Heart left ventricle (tissue), 16 donors: ENCODE measurements around the gene EHF. TPM values are rescaled to one million over a fixed set of nuclear protein-coding genes. Genes with fewer than 3 reads are reported as not detected.

Experiments used
- ATAC-seq, 4 donors: fragments of 200-7000 bp; cut with Tn5 transposase; one replicate each; pipeline ENCODE4 v1.9.1; 2020 to 2022; ENCODE audit warnings: moderate library complexity in 4 of 4, mild to moderate bottlenecking in 3 of 4, moderate number of reproducible peaks in 1 of 4
- DNase-seq, 5 donors: peaks; one replicate each; pipeline ENCODE4 v3.0.0-alpha.2; 2020
- H3K27ac ChIP-seq, 12 donors: fragments of 200-600 bp; sonication (generic) in 4 of 12; one replicate each; pipeline versions ENCODE4 v1.5.0 to v1.8.0; 2016 to 2022; ENCODE audit warnings: mild to moderate bottlenecking in 2 of 12
- H3K27me3 ChIP-seq, 9 donors: fragments of 200-600 bp; sonication (generic) in 2 of 9; one replicate each; pipeline versions ENCODE4 v1.5.1 to v1.8.0; 2016 to 2022; ENCODE audit warnings: mild to moderate bottlenecking in 3 of 9
- H3K36me3 ChIP-seq, 9 donors: fragments of 200-600 bp; sonication (generic) in 2 of 9; one replicate each; pipeline versions ENCODE4 v1.5.0 to v1.8.0; 2018 to 2022; ENCODE audit warnings: mild to moderate bottlenecking in 2 of 9
- H3K4me1 ChIP-seq, 12 donors: fragments of 200-600 bp; sonication (generic) in 4 of 12; one replicate each; pipeline versions ENCODE4 v1.5.0 to v1.8.0; 2016 to 2022; ENCODE audit warnings: mild to moderate bottlenecking in 3 of 12
- H3K4me3 ChIP-seq, 12 donors: fragments of 200-600 bp; sonication (generic) in 4 of 12; one replicate each; pipeline versions ENCODE4 v1.5.0 to v1.8.0; 2017 to 2022; ENCODE audit warnings: mild to moderate bottlenecking in 9 of 12, moderate library complexity in 4 of 12
- H3K9me3 ChIP-seq, 12 donors: fragments of 200-600 bp; sonication (generic) in 4 of 12; one replicate each; pipeline versions ENCODE4 v1.5.0 to v1.8.0; 2016 to 2022; ENCODE audit warnings: mild to moderate bottlenecking in 1 of 12
- CTCF ChIP-seq, 12 donors: fragments of 200-600 bp; sonication (generic) in 4 of 12; IDR thresholded peaks; one replicate each; pipeline versions ENCODE4 v1.5.0 to v1.8.0; 2018 to 2022; ENCODE audit warnings: antibody characterized with exemption in 12 of 12, mild to moderate bottlenecking in 5 of 12
- POLR2A ChIP-seq, 2 donors: fragments of 450-650 bp; IDR thresholded peaks; one replicate each; pipeline ENCODE4 v1.6.1; 2017; ENCODE audit warnings: antibody characterized with exemption in 2 of 2, mild to moderate bottlenecking in 2 of 2, moderate library complexity in 2 of 2
- WGBS, 4 donors: extraction: QIAGEN DNeasy Blood & Tissue Kit in 2 of 4; methylation state at CpG; one replicate each; pipeline versions ENCODE4 v1.1.5 to v1.1.7; 2013 to 2018; 5-methylcytosine and 5-hydroxymethylcytosine counted together
- intact Hi-C, 10 donors: fragments of 100-400 bp; cut with DNase I; formaldehyde crosslinking; loops; one replicate each; pipeline versions ENCODE4 v1.11.1 to v1.14.2; 2022
- polyA plus RNA-seq, 2 donors: library from polyadenylated mRNA; stranded (reverse); fragments of 200-250 nt; gene quantifications; one replicate each; pipeline ENCODE4 v1.2.3, GENCODE V29; 2013
- total RNA-seq, 9 donors: library from RNA; depleted of rRNA in 2 of 9; stranded (reverse); fragments of >200 nt in 2 of 9; fragmentation: NEBNext Ultra II Directional in 3 of 9; extraction: Animal tissue kit (Norgen Biotek cat#: 25700) in 3 of 9; gene quantifications; one replicate each; pipeline versions ENCODE4 v1.1.0 to v1.2.4, GENCODE V29; 2016 to 2023
- donor health status: ischemic (EF 13 %, LVEDD 7.1; RV severe dilation, severe dysfunction).
- donor health status: healthy with polysubstance abuse.
- donor health status: DM: no; HTN: yes; CAD: no.
- donor health status: DM: no; HTN: no; CAD: no.
- donor health status: ischemic (EF 25% LVEDD 6.9; RV normal size, moderate dysfunction).
- donor health status: ischemic (EF 25% LVEDD 5.7; RV mildly dilated, moderate dysfunction).
- donor health status: healthy.
- donor health status: DM: yes; HTN: yes; CAD: no.
- donor health status: ischemic (EF 35%, LVEDD 5.7; RV mildly dilated, moderate dysfunction).
- donor health status: nonischemic (EF 11% LVEDD 7.7; RV severe dilation, severe dysfunction).
- donor health status: DM: yes; HTN: yes; CAD: no.
- donor health status: PGD.
- donor health status: ischemic (EF 29% LVEDD 5.4; RV normal size, mild dysfunction).
- donor health status: nonischemic (EF 23%, LVEDD 6.1; RV moderate dilation, normal function).

The EHF gene
- total and polyA plus RNA-seq, 11 donors = 0.19 to 1.9 (median 0.67) TPM

- DNase-seq (no peak), ATAC-seq (no peak)
- Histone ChIP-seq H3K27ac (no peak overlapping the region), H3K27me3 (peaks cover 0 to 5% (median 0%) of the 10 kb centered on the region in 9 donors), H3K9me3 (no peaks in the 10 kb centered on the region), H3K36me3 (no peaks in the 10 kb centered on the region), H3K4me3 (no peak overlapping the region), H3K4me1 (peaks cover 0 to 2% (median 0%) of the 10 kb centered on the region in 12 donors)
- intact Hi-C loops = no loop called here
- TF ChIP-seq POLR2A (IDR thresholded peaks at IDR 0.05) (no peak), CTCF (IDR thresholded peaks at IDR 0.05) (no peak)
Observed at GRCh38 chr11:34626393-34626792, 5.5 kb downstream of the EHF start.

- Histone ChIP-seq H3K27me3 (peaks cover 0 to 5% (median 0%) of the 10 kb centered on the region in 9 donors), H3K9me3 (no peaks in the 10 kb centered on the region), H3K27ac (no peak overlapping the region), H3K36me3 (no peaks in the 10 kb centered on the region), H3K4me3 (no peak overlapping the region), H3K4me1 (peaks cover 0 to 7% (median 4%) of the 10 kb centered on the region in 12 donors)
- 67 to 83% (median 82%) methylated on average over 1 of the region's 1 CpG; no CpG with 5 or more reads in 1 of the 4 donors for WGBS, 4 donors
- no peak for ATAC-seq
- TF ChIP-seq POLR2A (IDR thresholded peaks at IDR 0.05) = no peak
- no peak for TF ChIP-seq CTCF (IDR thresholded peaks at IDR 0.05)
- DNase-seq = no peak
- intact Hi-C loops = no loop called here
Observed at GRCh38 chr11:34627197-34627596, 6.3 kb downstream of the EHF start.

- intact Hi-C loops = no loop called here
- Histone ChIP-seq H3K36me3 (no peaks in the 10 kb centered on the region), H3K27ac (no peak overlapping the region), H3K4me1 (peaks cover 0 to 14% (median 5%) of the 10 kb centered on the region in 12 donors), H3K9me3 (no peaks in the 10 kb centered on the region), H3K4me3 (no peak overlapping the region), H3K27me3 (no peaks in the 10 kb centered on the region)
- TF ChIP-seq CTCF (IDR thresholded peaks at IDR 0.05) (no peak), POLR2A (IDR thresholded peaks at IDR 0.05) (no peak)
- DNase-seq (no peak), ATAC-seq (no peak)
Observed at GRCh38 chr11:34629711-34630110, 8.8 kb downstream of the EHF start.

- intact Hi-C loops = no loop called here
- no peaks in the 10 kb centered on the region for H3K9me3 ChIP-seq
- WGBS, 4 donors = 73 to 88% (median 85%) methylated on average over 7 of the region's 7 CpGs
Observed at GRCh38 chr11:34630544-34630943, 9.7 kb downstream of the EHF start.

More at GRCh38 chr11:34630544-34630943, 9.7 kb downstream of the EHF start:
- Histone ChIP-seq H3K27me3 (no peaks in the 10 kb centered on the region), H3K27ac (no peak overlapping the region), H3K4me1 (peaks cover 0 to 14% (median 5%) of the 10 kb centered on the region in 12 donors), H3K36me3 (no peaks in the 10 kb centered on the region), H3K4me3 (no peak overlapping the region)
- no peak for TF ChIP-seq POLR2A (IDR thresholded peaks at IDR 0.05)
- no peak for TF ChIP-seq CTCF (IDR thresholded peaks at IDR 0.05)
- ATAC-seq = no peak
- DNase-seq = no peak
